ENCODE data around the gene TTLL1.

GRCh38 chr22:42997582-42998090, 91.6 kb downstream of the TTLL1 start:
- TF ChIP-seq POLR2A (IDR thresholded peaks at IDR 0.05; ENCODE audit: low read length): no peak
- TF ChIP-seq GATA1 (IDR thresholded peaks at IDR 0.05; ENCODE audit: low read depth, low read length): no peak
